GM23248 (cell line): ENCODE results near the gene ACER3. TPM values are rescaled to one million over a fixed set of nuclear protein-coding genes. Genes with fewer than 3 reads are reported as not detected.

ENCODE experiments used
- DNase-seq: peaks from one replicate; pipeline ENCODE4 v3.0.0-alpha.2; 2015
- H2AFZ ChIP-seq: fragments of 200-600 bp; sonication (generic); 2 replicates; pipeline ENCODE4 v1.6.1; 2016; ENCODE audit warnings: antibody characterized with exemption
- H3F3A ChIP-seq: fragments of 200-600 bp; sonication (generic); 2 replicates; pipeline ENCODE4 v1.6.1; 2016; ENCODE audit warnings: mild to moderate bottlenecking, antibody characterized with exemption, mixed run types; ENCODE audit not compliant: insufficient read depth
- H3K27ac ChIP-seq: fragments of 200-600 bp; sonication (generic); 2 replicates; pipeline ENCODE4 v1.5.1; 2016; ENCODE audit warnings: mild to moderate bottlenecking
- H3K27me3 ChIP-seq: fragments of 200-600 bp; sonication (generic); replicated peaks from 2 replicates; pipeline ENCODE4 v1.6.1; 2016; ENCODE audit warnings: mild to moderate bottlenecking; ENCODE audit not compliant: insufficient read depth
- H3K36me3 ChIP-seq: fragments of 200-600 bp; sonication (generic); 2 replicates; pipeline ENCODE4 v1.6.1; 2016; ENCODE audit warnings: low read depth, mild to moderate bottlenecking
- H3K4me1 ChIP-seq: fragments of 200-600 bp; sonication (generic); 2 replicates; pipeline ENCODE4 v1.6.1; 2016; ENCODE audit warnings: mild to moderate bottlenecking; ENCODE audit not compliant: insufficient read depth
- H3K4me2 ChIP-seq: fragments of 200-600 bp; sonication (generic); one replicate; pipeline ENCODE4 v1.6.1; 2016; ENCODE audit warnings: mild to moderate bottlenecking; ENCODE audit not compliant: unreplicated experiment
- H3K4me3 ChIP-seq: fragments of 200-600 bp; sonication (generic); 2 replicates; pipeline ENCODE4 v1.5.1; 2016; ENCODE audit warnings: mild to moderate bottlenecking
- H3K79me2 ChIP-seq: fragments of 200-600 bp; sonication (generic); 2 replicates; pipeline ENCODE4 v1.6.1; 2016; ENCODE audit warnings: mild to moderate bottlenecking; ENCODE audit not compliant: insufficient read depth
- H3K9ac ChIP-seq: fragments of 200-600 bp; sonication (generic); 2 replicates; pipeline ENCODE4 v1.6.1; 2016; ENCODE audit warnings: mild to moderate bottlenecking
- H3K9me2 ChIP-seq: fragments of 200-600 bp; sonication (generic); 2 replicates; pipeline ENCODE4 v1.6.1; 2016; ENCODE audit warnings: mixed run types, mild to moderate bottlenecking, moderate library complexity; ENCODE audit not compliant: insufficient read depth
- H3K9me3 ChIP-seq: fragments of 200-600 bp; sonication (generic); one replicate; pipeline ENCODE4 v1.6.1; 2017; ENCODE audit warnings: low read depth
- H4K20me1 ChIP-seq: fragments of 200-600 bp; sonication (generic); 2 replicates; pipeline ENCODE4 v1.6.0; 2016; ENCODE audit not compliant: insufficient read depth
- EZH2 ChIP-seq: fragments of 200-600 bp; sonication (generic); IDR thresholded peaks from 2 replicates; pipeline ENCODE4 v1.6.1; 2018; ENCODE audit warnings: antibody characterized with exemption, mild to moderate bottlenecking; ENCODE audit not compliant: insufficient read depth, poor library complexity, severe bottlenecking
- EZH2phosphoT487 ChIP-seq: fragments of 200-600 bp; sonication (generic); IDR thresholded peaks from 2 replicates; pipeline ENCODE4 v1.6.1; 2018; ENCODE audit warnings: antibody characterized with exemption, moderate library complexity, mild to moderate bottlenecking, low read depth; ENCODE audit not compliant: insufficient read depth
- WGBS, 2 experiments: methylation state at CpG; one replicate each; pipeline ENCODE4 v1.1.6; 2015 to 2017; ENCODE audit warnings: low lambda C conversion rate in 2 of 2, low coverage in 1 of 2; ENCODE audit errors: missing lambda C conversion rate in 2 of 2; 5-methylcytosine and 5-hydroxymethylcytosine counted together
- in situ Hi-C: fragments of 300-500 bp; cut with MboI; formaldehyde crosslinking; loops from 2 replicates; pipeline ENCODE4 v1.15.0; 2020
- polyA plus RNA-seq: library from polyadenylated mRNA; unstranded; fragments of >200 nt; fragmentation: Nextera tagmentation; extraction: Ambion mirVana; gene quantifications from 2 replicates; pipeline ENCODE4 v1.2.1, GENCODE V29; 2016
- total RNA-seq: library from RNA; depleted of rRNA; stranded (reverse); fragments of >200 nt; shearing (Covaris generic); gene quantifications from 2 replicates; pipeline ENCODE4 v1.2.3, GENCODE V29; 2014

Gene ACER3
- total and polyA plus RNA-seq, 2 experiments from 2014 or later: 9.1 to 10.2 TPM

DNA sequence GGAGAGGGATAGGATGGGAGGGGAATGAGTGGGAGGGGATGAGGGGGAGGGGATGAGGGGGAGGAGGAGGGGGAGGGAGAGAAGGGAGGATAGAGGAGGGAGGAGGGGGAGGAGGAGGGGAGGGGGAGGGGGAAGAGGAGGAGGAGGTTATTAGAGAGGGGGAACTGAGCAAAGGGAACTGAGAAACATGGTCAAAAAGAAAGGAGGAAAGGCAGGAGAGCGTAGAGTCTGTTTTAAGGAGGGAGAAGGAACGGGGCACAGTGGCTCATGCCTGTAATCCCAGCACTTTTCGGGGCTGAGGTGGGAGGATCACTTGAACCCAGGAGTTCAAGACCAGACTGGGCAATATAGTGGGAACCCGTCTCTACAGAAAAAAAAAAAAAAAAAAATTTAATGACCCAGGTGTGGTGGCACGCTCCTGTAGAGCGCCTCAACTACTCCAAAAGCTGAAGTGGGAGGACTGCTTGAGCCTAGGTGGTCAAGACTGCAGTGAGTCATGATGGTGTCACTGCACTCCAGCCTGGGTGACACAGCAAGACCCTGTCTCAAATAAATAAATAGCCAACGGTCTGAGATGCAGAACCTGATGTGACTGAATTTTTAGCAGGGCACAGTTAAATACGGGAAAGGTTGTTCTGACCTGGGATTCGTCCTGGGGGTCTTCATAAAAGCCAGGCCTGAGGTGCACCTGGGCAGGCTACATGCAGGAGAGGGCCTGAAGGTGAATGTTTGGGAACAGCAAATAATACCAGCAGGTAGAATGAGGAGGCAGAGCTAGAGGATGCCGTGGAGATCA is 177.5 kb downstream of the ACER3 start:
- Histone ChIP-seq H3K4me2 (no peak overlapping the region), H3K79me2 (no peaks in the 10 kb centered on the region), H3K9ac (no peak overlapping the region), H3K9me3 (no peaks in the 10 kb centered on the region), H3K27me3 (peaks cover 19% of the 10 kb centered on the region; the same call in 1 of the 2 replicates), H3K9me2 (no peaks in the 10 kb centered on the region), H3F3A (no peaks in the 10 kb centered on the region), H2AFZ (no peak overlapping the region), H3K4me1 (no peaks in the 10 kb centered on the region), H3K27ac (no peak overlapping the region), H4K20me1 (no peaks in the 10 kb centered on the region), H3K4me3 (no peak overlapping the region), H3K36me3 (no peaks in the 10 kb centered on the region)
- no peak for DNase-seq
- TF ChIP-seq EZH2phosphoT487: no peak
- TF ChIP-seq EZH2: no peak
- WGBS, 2 experiments: 57 to 71% methylated on average over 7 to 10 of the region's 10 CpGs
- in situ Hi-C loops: no loop called here

DNA sequence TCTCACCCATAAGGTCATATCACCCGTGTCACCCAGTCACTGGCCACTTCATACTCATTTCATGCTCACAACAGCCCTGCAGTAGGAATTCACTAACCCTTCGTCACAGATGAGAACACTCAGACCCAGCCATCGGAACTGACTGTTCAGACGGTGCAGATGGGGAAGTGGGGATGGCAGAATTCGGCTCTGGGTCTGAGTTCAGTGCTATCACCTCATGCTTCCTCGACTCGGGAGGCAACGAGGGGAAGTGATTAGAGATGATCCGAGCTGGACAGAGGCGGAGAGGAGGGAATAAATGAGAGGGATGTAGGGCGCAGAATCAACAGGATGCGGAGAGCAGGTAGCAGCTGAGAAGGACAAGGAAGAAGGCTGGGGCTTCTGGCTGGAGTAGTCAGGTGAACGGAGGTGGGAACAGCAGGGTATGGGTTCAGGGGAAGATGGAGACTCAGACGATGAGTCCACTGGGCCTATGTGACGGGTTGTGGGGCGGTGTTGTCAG is 178.2 kb downstream of the ACER3 start:
- TF ChIP-seq EZH2phosphoT487 (no peak), EZH2 (no peak)
- no peaks in the 10 kb centered on the region for H3K9me3 ChIP-seq
- H2AFZ ChIP-seq: no peak overlapping the region
- H3K4me1 ChIP-seq: no peaks in the 10 kb centered on the region
- no peaks in the 10 kb centered on the region for H3K9me2 ChIP-seq
- no peaks in the 10 kb centered on the region for H3K36me3 ChIP-seq
- H3K4me3 ChIP-seq: no peak overlapping the region
- H3F3A ChIP-seq: no peaks in the 10 kb centered on the region
- no peak overlapping the region for H3K27ac ChIP-seq
- peaks cover 19% of the 10 kb centered on the region; the same call in 1 of the 2 replicates for H3K27me3 ChIP-seq
- no peak overlapping the region for H3K4me2 ChIP-seq
- no peak overlapping the region for H3K9ac ChIP-seq
- no peaks in the 10 kb centered on the region for H4K20me1 ChIP-seq
- H3K79me2 ChIP-seq: no peaks in the 10 kb centered on the region
- WGBS, 2 experiments: 72% methylated on average over 15 to 16 of the region's 16 CpGs
- in situ Hi-C loops: no loop called here
- DNase-seq: peak; percentile 25

DNA sequence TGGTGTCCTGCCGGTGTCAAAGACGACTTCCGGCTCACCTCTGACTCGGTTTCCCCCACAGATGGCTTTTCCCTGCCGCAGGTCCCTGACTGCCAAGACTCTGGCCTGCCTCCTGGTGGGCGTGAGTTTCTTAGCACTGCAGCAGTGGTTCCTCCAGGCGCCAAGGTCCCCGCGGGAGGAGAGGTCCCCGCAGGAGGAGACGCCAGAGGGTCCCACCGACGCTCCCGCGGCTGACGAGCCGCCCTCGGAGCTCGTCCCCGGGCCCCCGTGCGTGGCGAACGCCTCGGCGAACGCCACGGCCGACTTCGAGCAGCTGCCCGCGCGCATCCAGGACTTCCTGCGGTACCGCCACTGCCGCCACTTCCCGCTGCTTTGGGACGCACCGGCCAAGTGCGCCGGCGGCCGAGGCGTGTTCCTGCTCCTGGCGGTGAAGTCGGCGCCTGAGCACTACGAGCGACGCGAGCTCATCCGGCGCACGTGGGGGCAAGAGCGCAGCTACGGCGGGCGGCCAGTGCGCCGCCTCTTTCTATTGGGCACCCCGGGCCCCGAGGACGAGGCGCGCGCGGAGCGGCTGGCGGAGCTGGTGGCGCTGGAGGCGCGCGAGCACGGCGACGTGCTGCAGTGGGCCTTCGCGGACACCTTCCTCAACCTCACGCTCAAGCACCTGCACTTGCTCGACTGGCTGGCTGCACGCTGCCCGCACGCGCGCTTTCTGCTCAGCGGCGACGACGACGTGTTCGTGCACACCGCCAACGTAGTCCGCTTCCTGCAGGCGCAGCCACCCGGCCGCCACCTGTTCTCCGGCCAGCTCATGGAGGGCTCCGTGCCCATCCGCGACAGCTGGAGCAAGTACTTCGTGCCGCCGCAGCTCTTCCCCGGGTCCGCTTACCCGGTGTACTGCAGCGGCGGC is 179.0 kb downstream of the ACER3 start:
- Histone ChIP-seq H3K36me3 (no peaks in the 10 kb centered on the region), H3K4me3 (peak overlapping the region; percentile 59), H3K27ac (no peak overlapping the region), H3K9me2 (no peaks in the 10 kb centered on the region), H3K79me2 (no peaks in the 10 kb centered on the region), H3K9ac (no peak overlapping the region), H2AFZ (peak overlapping the region; percentile 59), H3K9me3 (no peaks in the 10 kb centered on the region), H4K20me1 (no peaks in the 10 kb centered on the region), H3K27me3 (peaks cover 19% of the 10 kb centered on the region; the same call in 1 of the 2 replicates), H3K4me2 (peak overlapping the region; percentile 75), H3K4me1 (no peaks in the 10 kb centered on the region), H3F3A (no peaks in the 10 kb centered on the region)
- WGBS, 2 experiments: 14 to 15% methylated on average over 68 to 96 of the region's 109 CpGs
- TF ChIP-seq EZH2 (no peak), EZH2phosphoT487 (no peak)
- in situ Hi-C loops: no loop called here
- peak; percentile 65 for DNase-seq

DNA sequence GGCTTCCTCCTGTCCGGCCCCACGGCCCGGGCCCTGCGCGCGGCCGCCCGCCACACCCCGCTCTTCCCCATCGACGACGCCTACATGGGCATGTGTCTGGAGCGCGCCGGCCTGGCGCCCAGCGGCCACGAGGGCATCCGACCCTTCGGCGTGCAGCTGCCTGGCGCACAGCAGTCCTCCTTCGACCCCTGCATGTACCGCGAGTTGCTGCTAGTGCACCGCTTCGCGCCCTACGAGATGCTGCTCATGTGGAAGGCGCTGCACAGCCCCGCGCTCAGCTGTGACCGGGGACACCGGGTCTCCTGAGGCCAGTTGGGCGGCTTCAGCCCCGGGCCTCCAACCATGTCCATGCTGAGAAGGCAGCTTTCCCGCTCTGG is 179.7 kb downstream of the ACER3 start:
- WGBS, 2 experiments: 66 to 67% methylated on average over 36 of the region's 37 CpGs
- no peaks in the 10 kb centered on the region for H4K20me1 ChIP-seq
- H3K27me3 ChIP-seq: peaks cover 19% of the 10 kb centered on the region; the same call in 1 of the 2 replicates
- H3K27ac ChIP-seq: no peak overlapping the region
- H3K9ac ChIP-seq: no peak overlapping the region
- no peaks in the 10 kb centered on the region for H3K9me2 ChIP-seq
- no peaks in the 10 kb centered on the region for H3K4me1 ChIP-seq
- no peak overlapping the region for H2AFZ ChIP-seq
- no peak overlapping the region for H3K4me2 ChIP-seq
- no peaks in the 10 kb centered on the region for H3K36me3 ChIP-seq
- H3K4me3 ChIP-seq: no peak overlapping the region
- H3F3A ChIP-seq: no peaks in the 10 kb centered on the region
- no peaks in the 10 kb centered on the region for H3K9me3 ChIP-seq
- in situ Hi-C loops: no loop called here
- no peaks in the 10 kb centered on the region for H3K79me2 ChIP-seq
- TF ChIP-seq EZH2 (no peak), EZH2phosphoT487 (no peak)
- DNase-seq: no peak
